Tibial nerve (tissue), 4 donors: ENCODE measurements around the gene SAXO1.

ENCODE experiments used
- CTCF ChIP-seq, 5 experiments: fragments of 200-600 bp in 3 of 5; fragments of 450-650 bp in 2 of 5; sonication (generic) in 3 of 5; IDR thresholded peaks; one replicate each; pipeline ENCODE4 v1.5.1; 2016 to 2019; ENCODE audit warnings: antibody characterized with exemption in 5 of 5, mild to moderate bottlenecking in 3 of 5, moderate library complexity in 2 of 5
- EP300 ChIP-seq, 2 donors: sonication (generic); formaldehyde crosslinking; IDR thresholded peaks; one replicate each; pipeline ENCODE4 v1.6.1; 2017; ENCODE audit warnings: antibody characterized with exemption in 2 of 2, mild to moderate bottlenecking in 1 of 2

GRCh38 chr9:18951936-18952335, 81.1 kb downstream of the SAXO1 start:
- TF ChIP-seq CTCF (IDR thresholded peaks at IDR 0.05) (no peak), EP300 (IDR thresholded peaks at IDR 0.05) (no peak)
